ENCODE data around the gene SULT1E1. TPM values are rescaled to one million over a fixed set of nuclear protein-coding genes. Genes with fewer than 3 reads are reported as not detected.

The SULT1E1 gene
- total RNA-seq, 4 donors from 2014 or later = 18.6 to 198 (median 44.1) TPM

GRCh38 chr4:69860521-69861298 is 765 bp upstream of the SULT1E1 start:
- H3K36me3 ChIP-seq = no peaks in the 10 kb centered on the region
- H3K9me3 ChIP-seq = no peaks in the 10 kb centered on the region
- TF ChIP-seq POLR2A (IDR thresholded peaks at IDR 0.05) = no peak
- DNase-seq (ENCODE audit: low spot score in 2 of 2) = no peak
- H3K4me3 ChIP-seq = no peak overlapping the region
- H3K27me3 ChIP-seq = no peaks in the 10 kb centered on the region
- WGBS = 51% methylated on average over 1 of the region's 1 CpG
- peaks cover 8% of the 10 kb centered on the region for H3K4me1 ChIP-seq
- H3K27ac ChIP-seq = no peak overlapping the region

DNA sequence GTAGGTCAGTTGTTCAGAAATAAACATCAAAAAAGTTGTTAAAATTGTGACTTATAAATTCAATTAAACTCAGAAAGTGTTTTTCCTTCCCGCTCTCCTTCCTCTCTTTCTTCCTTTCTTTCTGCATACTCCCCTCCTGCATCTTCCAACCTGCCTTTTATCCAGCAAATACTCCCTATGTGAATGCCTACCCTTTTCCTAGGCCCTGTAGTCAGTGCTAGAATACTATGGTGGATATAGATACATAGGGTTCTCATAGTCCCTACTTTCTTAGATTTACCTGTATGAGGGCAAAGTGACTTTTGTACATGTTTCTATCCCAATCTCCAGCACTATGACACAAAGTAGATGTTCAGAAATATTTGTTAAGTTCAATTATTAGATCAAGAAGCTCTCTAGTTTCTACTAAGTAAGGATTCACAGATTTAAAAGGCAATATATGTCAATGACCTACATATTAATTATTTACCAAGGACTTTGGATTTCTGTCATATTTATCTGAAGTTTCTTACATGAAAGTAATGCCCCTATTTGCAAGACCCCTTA is 732 bp downstream of the SULT1E1 start:
- no peaks in the 10 kb centered on the region for H3K27me3 ChIP-seq
- 79% methylated on average over 1 of the region's 1 CpG for WGBS
- peaks cover 8% of the 10 kb centered on the region for H3K4me1 ChIP-seq
- no peaks in the 10 kb centered on the region for H3K9me3 ChIP-seq
- H3K4me3 ChIP-seq = peak overlapping the region; percentile 20
- TF ChIP-seq EP300 (IDR thresholded peaks at IDR 0.05) (no peak), POLR2AphosphoS5 (IDR thresholded peaks at IDR 0.05) (no peak), POLR2A (IDR thresholded peaks at IDR 0.05) (no peak)
- TF ChIP-seq, protein P1, sequence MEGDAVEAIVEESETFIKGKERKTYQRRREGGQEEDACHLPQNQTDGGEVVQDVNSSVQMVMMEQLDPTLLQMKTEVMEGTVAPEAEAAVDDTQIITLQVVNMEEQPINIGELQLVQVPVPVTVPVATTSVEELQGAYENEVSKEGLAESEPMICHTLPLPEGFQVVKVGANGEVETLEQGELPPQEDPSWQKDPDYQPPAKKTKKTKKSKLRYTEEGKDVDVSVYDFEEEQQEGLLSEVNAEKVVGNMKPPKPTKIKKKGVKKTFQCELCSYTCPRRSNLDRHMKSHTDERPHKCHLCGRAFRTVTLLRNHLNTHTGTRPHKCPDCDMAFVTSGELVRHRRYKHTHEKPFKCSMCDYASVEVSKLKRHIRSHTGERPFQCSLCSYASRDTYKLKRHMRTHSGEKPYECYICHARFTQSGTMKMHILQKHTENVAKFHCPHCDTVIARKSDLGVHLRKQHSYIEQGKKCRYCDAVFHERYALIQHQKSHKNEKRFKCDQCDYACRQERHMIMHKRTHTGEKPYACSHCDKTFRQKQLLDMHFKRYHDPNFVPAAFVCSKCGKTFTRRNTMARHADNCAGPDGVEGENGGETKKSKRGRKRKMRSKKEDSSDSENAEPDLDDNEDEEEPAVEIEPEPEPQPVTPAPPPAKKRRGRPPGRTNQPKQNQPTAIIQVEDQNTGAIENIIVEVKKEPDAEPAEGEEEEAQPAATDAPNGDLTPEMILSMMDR (IDR thresholded peaks at IDR 0.05) = no peak
- no peak overlapping the region for H3K27ac ChIP-seq
- DNase-seq (ENCODE audit: low spot score in 2 of 2) = no peak
- H3K36me3 ChIP-seq = no peaks in the 10 kb centered on the region

DNA sequence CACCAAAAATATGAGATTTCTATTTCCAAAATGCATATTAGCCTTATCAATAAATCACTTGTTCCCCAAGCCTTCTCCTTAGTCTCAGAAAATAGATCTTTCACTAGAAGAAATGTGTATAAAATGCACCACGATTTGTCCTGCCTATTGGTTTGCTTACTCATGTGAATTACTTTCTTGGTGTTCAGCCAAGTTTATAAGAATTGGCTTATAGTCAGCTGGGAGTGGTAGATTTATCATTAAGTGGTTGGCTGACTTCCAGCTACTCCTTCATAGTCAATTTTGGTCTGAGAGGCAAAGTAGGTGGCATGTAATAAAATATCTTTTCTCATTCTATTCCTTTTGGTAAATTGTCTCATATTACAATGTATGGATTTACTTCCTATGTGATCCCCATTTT is 1.3 kb downstream of the SULT1E1 start:
- no peaks in the 10 kb centered on the region for H3K36me3 ChIP-seq
- no peaks in the 10 kb centered on the region for H3K9me3 ChIP-seq
- no peaks in the 10 kb centered on the region for H3K27me3 ChIP-seq
- no peak for DNase-seq (ENCODE audit: low spot score in 2 of 2)
- peak overlapping the region; percentile 20 for H3K4me3 ChIP-seq
- 6% methylated on average over 1 of the region's 1 CpG for WGBS
- H3K27ac ChIP-seq = no peak overlapping the region
- H3K4me1 ChIP-seq = peaks cover 8% of the 10 kb centered on the region
- TF ChIP-seq, protein P1 (IDR thresholded peaks at IDR 0.05) = no peak
- TF ChIP-seq EP300 (IDR thresholded peaks at IDR 0.05) (no peak), POLR2A (IDR thresholded peaks at IDR 0.05) (no peak), POLR2AphosphoS5 (IDR thresholded peaks at IDR 0.05) (no peak)

DNA sequence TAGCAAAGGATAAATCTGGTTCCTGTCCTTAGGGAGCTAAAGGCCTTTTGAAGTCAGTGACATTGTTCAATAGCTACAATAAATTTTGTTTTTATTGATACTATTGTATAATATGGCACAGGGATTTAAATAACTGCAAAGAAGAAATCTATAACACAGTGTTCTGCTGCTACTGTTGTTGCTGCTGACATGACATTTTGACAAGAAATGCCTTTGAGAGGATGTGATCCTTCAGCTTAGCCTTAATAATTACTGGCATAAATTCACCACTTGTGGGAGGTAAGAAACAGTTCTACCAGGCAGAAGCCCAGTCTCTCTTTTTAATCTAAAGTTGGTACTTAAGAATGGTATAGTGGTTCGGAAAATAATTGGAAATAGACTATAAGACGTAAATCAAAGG is 4.1 kb downstream of the SULT1E1 start:
- WGBS = 90% methylated on average over 2 of the region's 2 CpGs
- Histone ChIP-seq H3K36me3 (no peaks in the 10 kb centered on the region), H3K4me1 (peaks cover 8% of the 10 kb centered on the region), H3K4me3 (no peak overlapping the region), H3K27me3 (no peaks in the 10 kb centered on the region), H3K27ac (no peak overlapping the region), H3K9me3 (no peaks in the 10 kb centered on the region)
- DNase-seq (ENCODE audit: low spot score in 2 of 2) = no peak
- TF ChIP-seq POLR2A (IDR thresholded peaks at IDR 0.05) (no peak), POLR2AphosphoS5 (IDR thresholded peaks at IDR 0.05) (no peak), EP300 (IDR thresholded peaks at IDR 0.05) (no peak)
- TF ChIP-seq, protein P1 (IDR thresholded peaks at IDR 0.05) = no peak

- no peak overlapping the region for H3K27ac ChIP-seq
- H3K4me1 ChIP-seq = no peaks in the 10 kb centered on the region
- no peaks in the 10 kb centered on the region for H3K27me3 ChIP-seq
- no peak for DNase-seq (ENCODE audit: low spot score in 2 of 2)
- 80% methylated on average over 1 of the region's 1 CpG for WGBS
- H3K36me3 ChIP-seq = no peaks in the 10 kb centered on the region
- no peaks in the 10 kb centered on the region for H3K9me3 ChIP-seq
- TF ChIP-seq EP300 (IDR thresholded peaks at IDR 0.05) (no peak), POLR2A (IDR thresholded peaks at IDR 0.05) (no peak), POLR2AphosphoS5 (IDR thresholded peaks at IDR 0.05) (no peak)
- TF ChIP-seq, protein P1 (IDR thresholded peaks at IDR 0.05) = no peak
- H3K4me3 ChIP-seq = no peak overlapping the region
Observed at GRCh38 chr4:69849969-69850368, 10.0 kb downstream of the SULT1E1 start.
